IPS-20b (cell line): ENCODE data around the gene KCNK16.

Source experiments
- H3K27ac ChIP-seq: one replicate; pipeline ENCODE4 v1.5.1; 2013; ENCODE audit warnings: low read length
- H3K27me3 ChIP-seq: 2 replicates; pipeline ENCODE4 v1.6.1; 2013; ENCODE audit warnings: mild to moderate bottlenecking, low read length, inconsistent platforms; ENCODE audit not compliant: insufficient read depth
- H3K36me3 ChIP-seq: 2 replicates; pipeline ENCODE4 v1.6.1; 2013; ENCODE audit warnings: low read depth, mild to moderate bottlenecking, inconsistent platforms, low read length, moderate library complexity; ENCODE audit not compliant: insufficient read depth
- H3K4me1 ChIP-seq: 2 replicates; pipeline ENCODE4 v1.6.1; 2013; ENCODE audit warnings: mild to moderate bottlenecking, control low read depth, inconsistent platforms, low read length, moderate library complexity; ENCODE audit not compliant: insufficient read depth
- H3K4me3 ChIP-seq: 2 replicates; pipeline ENCODE4 v1.5.1; 2013; ENCODE audit warnings: mild to moderate bottlenecking, low read length, inconsistent platforms
- H3K9ac ChIP-seq: 2 replicates; pipeline ENCODE4 v1.6.1; 2013; ENCODE audit warnings: low read depth, mild to moderate bottlenecking, inconsistent platforms, low read length, moderate library complexity
- H3K9me3 ChIP-seq: 2 replicates; pipeline ENCODE4 v1.6.1; 2013; ENCODE audit warnings: mild to moderate bottlenecking, low read depth, low read length, inconsistent platforms; ENCODE audit not compliant: insufficient read depth

The KCNK16 gene

GRCh38 chr6:39322306-39322850 lies at the start of gene KCNK16:
Gene KCNK16 (minus strand): TSS chr6:39322702. CDS start chr6:39322540, 162 bp downstream.
- no peaks in the 10 kb centered on the region for H3K4me1 ChIP-seq
- H3K9me3 ChIP-seq = no peaks in the 10 kb centered on the region
- H3K9ac ChIP-seq = no peak within 1 kb of the TSS
- peaks cover 20% of the 10 kb centered on the region; the same call in 1 of the 2 replicates for H3K27me3 ChIP-seq
- no peak within 1 kb of the TSS for H3K27ac ChIP-seq
- H3K4me3 ChIP-seq = no peak within 1 kb of the TSS
- H3K36me3 ChIP-seq = no peaks in the 10 kb centered on the region

- Histone ChIP-seq H3K4me3 (no peak overlapping the region), H3K9me3 (no peaks in the 10 kb centered on the region), H3K27me3 (no peaks in the 10 kb centered on the region), H3K9ac (no peak overlapping the region), H3K36me3 (no peaks in the 10 kb centered on the region), H3K27ac (no peak overlapping the region), H3K4me1 (peaks cover 9% of the 10 kb centered on the region; the same call in 1 of the 2 replicates)
These were observed 47.9 kb upstream of the KCNK16 start for GRCh38 chr6:39370390-39370789.

GRCh38 chr6:39369987-39370386 lies 47.5 kb upstream of the KCNK16 start:
- no peaks in the 10 kb centered on the region for H3K36me3 ChIP-seq
- H3K27me3 ChIP-seq = no peaks in the 10 kb centered on the region

GRCh38 chr6:39367700-39368099 lies 45.2 kb upstream of the KCNK16 start:
- H3K36me3 ChIP-seq = no peaks in the 10 kb centered on the region
- no peak overlapping the region for H3K27ac ChIP-seq
- H3K9ac ChIP-seq = no peak overlapping the region
- no peaks in the 10 kb centered on the region for H3K27me3 ChIP-seq
- no peaks in the 10 kb centered on the region for H3K9me3 ChIP-seq
- H3K4me1 ChIP-seq = peaks cover 9% of the 10 kb centered on the region; the same call in 1 of the 2 replicates
- H3K4me3 ChIP-seq = no peak overlapping the region

More at GRCh38 chr6:39369987-39370386, 47.5 kb upstream of the KCNK16 start:
- Histone ChIP-seq H3K27ac (no peak overlapping the region), H3K9me3 (no peaks in the 10 kb centered on the region), H3K9ac (no peak overlapping the region), H3K4me1 (peaks cover 9% of the 10 kb centered on the region; the same call in 1 of the 2 replicates), H3K4me3 (no peak overlapping the region)

- Histone ChIP-seq H3K9ac (no peak overlapping the region), H3K27ac (no peak overlapping the region), H3K9me3 (no peaks in the 10 kb centered on the region), H3K27me3 (no peaks in the 10 kb centered on the region), H3K4me3 (no peak overlapping the region), H3K36me3 (no peaks in the 10 kb centered on the region), H3K4me1 (peaks cover 12% of the 10 kb centered on the region; the same call in 1 of the 2 replicates)
These were observed 44.6 kb upstream of the KCNK16 start for GRCh38 chr6:39366931-39367618.

GRCh38 chr6:39365281-39366074 lies 43.0 kb upstream of the KCNK16 start:
- no peak overlapping the region for H3K9ac ChIP-seq
- H3K4me1 ChIP-seq = peaks cover 6% of the 10 kb centered on the region; the same call in 1 of the 2 replicates
- no peak overlapping the region for H3K4me3 ChIP-seq
- no peak overlapping the region for H3K27ac ChIP-seq
- peaks cover 3% of the 10 kb centered on the region; the same call in 1 of the 2 replicates for H3K27me3 ChIP-seq
- H3K9me3 ChIP-seq = no peaks in the 10 kb centered on the region
- H3K36me3 ChIP-seq = no peaks in the 10 kb centered on the region

GRCh38 chr6:39363280-39363679 lies 40.8 kb upstream of the KCNK16 start:
- Histone ChIP-seq H3K9me3 (no peaks in the 10 kb centered on the region), H3K27ac (no peak overlapping the region), H3K4me1 (peaks cover 3% of the 10 kb centered on the region; the same call in 1 of the 2 replicates), H3K4me3 (no peak overlapping the region), H3K36me3 (no peaks in the 10 kb centered on the region), H3K9ac (no peak overlapping the region), H3K27me3 (peaks cover 3% of the 10 kb centered on the region; the same call in 1 of the 2 replicates)

GRCh38 chr6:39362487-39362865 lies 40.0 kb upstream of the KCNK16 start:
- Histone ChIP-seq H3K27ac (no peak overlapping the region), H3K4me1 (peaks cover 3% of the 10 kb centered on the region; the same call in 1 of the 2 replicates), H3K9ac (no peak overlapping the region), H3K4me3 (no peak overlapping the region), H3K9me3 (no peaks in the 10 kb centered on the region), H3K27me3 (peaks cover 3% of the 10 kb centered on the region; the same call in 1 of the 2 replicates), H3K36me3 (no peaks in the 10 kb centered on the region)

GRCh38 chr6:39361657-39362486 lies 39.4 kb upstream of the KCNK16 start:
- Histone ChIP-seq H3K9me3 (no peaks in the 10 kb centered on the region), H3K4me1 (peaks cover 3% of the 10 kb centered on the region; the same call in 1 of the 2 replicates), H3K27me3 (peaks cover 3% of the 10 kb centered on the region; the same call in 1 of the 2 replicates), H3K27ac (no peak overlapping the region), H3K9ac (no peak overlapping the region), H3K36me3 (no peaks in the 10 kb centered on the region), H3K4me3 (no peak overlapping the region)

- no peaks in the 10 kb centered on the region for H3K36me3 ChIP-seq
- peaks cover 3% of the 10 kb centered on the region; the same call in 1 of the 2 replicates for H3K4me1 ChIP-seq
- H3K9ac ChIP-seq = no peak overlapping the region
- H3K9me3 ChIP-seq = no peaks in the 10 kb centered on the region
- no peak overlapping the region for H3K27ac ChIP-seq
- no peak overlapping the region for H3K4me3 ChIP-seq
- H3K27me3 ChIP-seq = peaks cover 3% of the 10 kb centered on the region; the same call in 1 of the 2 replicates
These were observed 37.9 kb upstream of the KCNK16 start for GRCh38 chr6:39360378-39360777.
